ENCODE results near the gene HS6ST3.

HS6ST3 gene

GRCh38 chr13:96849091-96849490, 759.2 kb downstream of the HS6ST3 start:
- FAIRE-seq (no peak), DNase-seq (ENCODE audit: insufficient read length, low spot score) (no peak)
- TF ChIP-seq POLR2A (IDR thresholded peaks at IDR 0.05; ENCODE audit: low read depth, low read length): no peak

- DNase-seq (ENCODE audit: insufficient read length, low spot score) (no peak), FAIRE-seq (no peak)
- no peak for TF ChIP-seq POLR2A (IDR thresholded peaks at IDR 0.05; ENCODE audit: low read depth, low read length)
Measured at GRCh38 chr13:96850538-96851145, 760.7 kb downstream of the HS6ST3 start.

DNA sequence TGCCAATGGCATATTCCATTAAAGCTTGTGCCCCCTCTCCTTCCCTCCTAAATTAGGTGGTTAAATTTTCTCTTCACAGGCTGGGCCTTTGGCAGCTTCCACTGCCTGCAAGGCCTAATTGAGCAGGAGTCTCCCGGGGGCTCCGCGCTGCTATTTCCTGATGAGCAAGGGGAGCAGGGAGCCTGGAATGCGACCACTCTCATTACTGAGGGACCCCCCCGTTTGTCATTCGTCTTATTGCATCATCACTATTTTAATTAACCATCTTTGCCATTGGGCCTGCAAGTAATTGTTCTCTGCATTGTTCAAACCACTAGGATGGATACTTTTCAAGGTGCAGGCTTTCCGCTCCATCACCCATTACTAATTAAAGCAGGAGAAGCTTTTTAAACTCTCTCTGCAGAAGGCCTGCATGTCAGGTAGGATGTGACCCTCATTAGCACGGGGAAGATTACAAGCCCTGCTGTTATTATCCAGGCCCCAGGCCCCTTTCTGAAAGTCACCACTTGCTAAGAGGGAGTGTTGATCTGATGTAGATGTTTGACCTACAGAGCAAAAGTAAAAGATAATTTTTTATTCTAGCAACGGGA, 762.0 kb downstream of the HS6ST3 start:
- FAIRE-seq (no peak), DNase-seq (ENCODE audit: insufficient read length, low spot score) (no peak)
- TF ChIP-seq POLR2A (IDR thresholded peaks at IDR 0.05; ENCODE audit: low read depth, low read length): no peak

DNA sequence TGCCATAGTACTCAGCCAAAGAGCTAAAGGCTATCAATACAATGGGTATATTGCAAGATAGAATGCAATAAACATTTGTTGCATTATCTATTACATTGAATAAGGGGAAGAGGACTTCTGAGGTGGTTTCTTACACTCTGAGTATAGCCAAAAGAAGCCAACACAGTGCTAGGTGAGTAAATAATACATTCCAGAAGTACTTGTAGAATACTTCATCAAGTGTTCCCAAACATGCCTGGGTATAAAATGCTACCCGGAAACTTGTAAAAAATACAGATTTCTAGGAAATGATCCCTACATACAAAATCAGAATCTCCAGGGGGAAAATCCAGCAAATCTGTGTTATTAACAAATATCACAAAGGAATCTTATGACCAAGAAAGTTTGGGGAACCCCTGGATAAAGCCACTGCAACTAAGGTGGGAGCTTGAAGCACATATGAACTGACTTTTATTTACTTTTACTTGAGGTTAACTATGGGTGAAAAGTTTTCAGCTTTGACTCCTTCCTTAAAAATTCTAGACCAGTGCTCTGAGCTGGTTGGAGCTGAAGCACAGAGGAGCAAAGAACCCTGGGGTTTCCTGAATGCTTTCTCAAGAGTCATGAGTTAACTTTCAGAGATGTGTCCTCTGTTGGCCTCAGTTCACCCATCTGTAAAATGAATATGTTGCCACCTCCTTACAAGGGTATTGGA, 768.4 kb downstream of the HS6ST3 start:
- FAIRE-seq (no peak), DNase-seq (ENCODE audit: insufficient read length, low spot score) (no peak)
- no peak for TF ChIP-seq POLR2A (IDR thresholded peaks at IDR 0.05; ENCODE audit: low read depth, low read length)

DNA sequence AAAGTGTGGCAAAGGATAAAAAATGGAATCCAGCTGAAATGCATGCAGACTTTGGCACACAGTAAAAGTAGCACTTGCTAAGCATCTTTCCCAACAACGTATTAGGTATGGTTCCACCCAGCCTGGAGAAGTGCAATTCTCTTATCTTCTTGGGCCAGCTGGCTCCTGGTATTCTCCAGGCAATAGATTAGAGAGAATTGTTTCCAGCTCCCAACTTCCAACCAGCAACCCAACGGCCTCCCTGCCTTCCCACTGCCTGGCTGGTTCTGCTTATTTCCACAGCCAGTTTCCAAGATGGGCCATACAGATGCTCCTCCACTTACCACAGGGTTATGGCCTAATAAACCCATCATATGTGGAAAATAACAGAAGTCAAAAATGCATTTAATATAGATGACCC, 771.0 kb downstream of the HS6ST3 start:
- DNase-seq (ENCODE audit: insufficient read length, low spot score) (no peak), FAIRE-seq (no peak)
- no peak for TF ChIP-seq POLR2A (IDR thresholded peaks at IDR 0.05; ENCODE audit: low read depth, low read length)

- no peak for DNase-seq (ENCODE audit: insufficient read length, low spot score)
- no peak for FAIRE-seq
- TF ChIP-seq POLR2A (IDR thresholded peaks at IDR 0.05; ENCODE audit: low read depth, low read length): no peak
Measured at GRCh38 chr13:96862093-96862492, 772.2 kb downstream of the HS6ST3 start.

DNA sequence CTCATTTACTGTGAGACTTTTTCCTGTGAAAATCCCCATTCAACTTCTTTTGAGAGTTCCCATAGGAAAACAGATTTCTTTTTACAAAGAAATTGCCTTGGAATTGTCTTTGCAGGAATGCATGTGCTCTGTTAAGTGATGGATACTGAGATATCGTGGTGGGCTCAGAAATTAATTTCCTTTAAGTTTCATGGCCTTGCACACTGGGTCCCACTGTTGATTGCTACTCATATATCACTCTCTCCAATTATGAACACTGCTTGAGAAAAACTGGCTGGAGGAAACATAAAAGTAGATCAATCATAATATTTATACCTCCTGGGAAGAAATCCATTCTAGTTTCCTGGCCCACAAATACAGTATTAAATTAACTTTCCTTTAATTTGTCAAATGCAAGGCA, 773.1 kb downstream of the HS6ST3 start:
- no peak for FAIRE-seq
- DNase-seq (ENCODE audit: insufficient read length, low spot score): no peak

GRCh38 chr13:96871469-96871868, 781.6 kb downstream of the HS6ST3 start:
- no peak for TF ChIP-seq POLR2A (IDR thresholded peaks at IDR 0.05; ENCODE audit: low read depth, low read length)
- DNase-seq (ENCODE audit: insufficient read length, low spot score) (no peak), FAIRE-seq (no peak)

More for the DNA sequence above, 773.1 kb downstream of the HS6ST3 start:
- no peak for TF ChIP-seq POLR2A (IDR thresholded peaks at IDR 0.05; ENCODE audit: low read depth, low read length)

DNA sequence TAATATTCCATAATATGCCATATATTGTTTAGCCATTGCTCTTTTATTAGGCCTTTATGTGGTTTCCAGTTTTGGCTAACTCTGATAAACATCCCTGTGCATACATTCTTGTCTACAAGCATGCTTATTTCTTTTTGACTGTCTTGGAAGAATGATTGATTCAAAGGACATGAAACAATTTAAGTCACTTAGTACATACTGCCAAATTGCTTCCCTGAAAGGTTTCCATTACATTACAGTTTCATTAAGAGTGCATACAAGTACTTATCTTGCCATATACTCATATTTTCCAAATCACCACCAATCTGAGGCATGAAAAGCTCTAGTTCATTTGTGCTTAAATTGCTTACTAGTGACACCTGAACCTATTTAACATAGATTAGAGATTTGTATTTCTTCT, 790.5 kb downstream of the HS6ST3 start:
- no peak for TF ChIP-seq POLR2A (IDR thresholded peaks at IDR 0.05; ENCODE audit: low read depth, low read length)
- FAIRE-seq (no peak), DNase-seq (ENCODE audit: insufficient read length, low spot score) (no peak)
